Esophagus mucosa (tissue), 1 donor: ENCODE data around the gene ADAMTS16. TPM values are rescaled to one million over a fixed set of nuclear protein-coding genes. Genes with fewer than 3 reads are reported as not detected.

Experiments
- ATAC-seq: fragments of 200-7000 bp; cut with Tn5 transposase; one replicate; pipeline ENCODE4 v1.9.1; 2020
- total RNA-seq: library from RNA; stranded (reverse); gene quantifications from one replicate; pipeline ENCODE4 v1.2.4, GENCODE V29; 2023
- donor health status: DM: yes; HTN: yes; CAD: no.

The ADAMTS16 gene
- total RNA-seq, 1 donor from 2014 or later: not detected

DNA sequence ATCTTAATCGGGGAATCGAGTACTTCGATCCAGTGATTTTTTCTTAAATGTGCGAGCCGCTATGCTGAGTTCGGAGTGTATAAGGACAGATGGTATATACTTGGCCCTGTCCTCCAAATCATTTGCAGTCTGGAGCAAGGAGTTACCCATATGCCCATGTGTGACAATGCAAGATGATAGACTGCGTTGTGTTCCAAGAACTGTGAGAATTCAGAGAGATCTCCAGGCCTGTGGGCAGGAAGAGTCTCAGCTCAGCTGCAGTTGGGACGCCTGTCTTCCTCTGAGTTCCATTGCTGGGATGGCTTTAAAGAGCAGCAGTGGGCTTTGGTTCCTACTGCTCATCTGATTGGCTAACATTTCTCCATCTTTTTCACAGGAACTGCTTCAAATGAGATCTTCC lies 106.6 kb downstream of the ADAMTS16 start:
- ATAC-seq: no peak

- no peak for ATAC-seq
These were observed 110.6 kb downstream of the ADAMTS16 start for GRCh38 chr5:5250758-5251157.

- no peak for ATAC-seq
These were observed 112.0 kb downstream of the ADAMTS16 start for GRCh38 chr5:5252106-5252505.

DNA sequence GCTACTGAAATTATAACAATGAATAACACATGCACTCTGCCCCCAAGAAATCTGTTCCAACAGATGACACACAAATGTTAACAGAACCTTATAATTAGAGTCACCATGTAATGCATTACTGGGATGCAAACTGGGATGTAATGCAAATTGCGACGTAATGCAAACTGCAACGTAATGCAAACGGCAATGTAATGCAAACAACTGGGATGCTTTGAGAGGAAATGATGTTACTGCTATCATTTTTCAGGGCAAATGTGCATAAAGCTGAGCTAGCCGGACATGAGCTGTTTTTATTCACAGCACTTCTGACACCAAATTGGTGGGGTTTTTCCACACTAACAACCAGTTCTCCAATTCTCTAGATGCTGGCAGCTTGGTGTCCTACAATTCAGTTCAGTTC lies 117.2 kb downstream of the ADAMTS16 start:
- ATAC-seq: no peak

- no peak for ATAC-seq
These were observed 118.4 kb downstream of the ADAMTS16 start for GRCh38 chr5:5258564-5258963.

GRCh38 chr5:5264727-5265126 lies 124.6 kb downstream of the ADAMTS16 start:
- no peak for ATAC-seq

DNA sequence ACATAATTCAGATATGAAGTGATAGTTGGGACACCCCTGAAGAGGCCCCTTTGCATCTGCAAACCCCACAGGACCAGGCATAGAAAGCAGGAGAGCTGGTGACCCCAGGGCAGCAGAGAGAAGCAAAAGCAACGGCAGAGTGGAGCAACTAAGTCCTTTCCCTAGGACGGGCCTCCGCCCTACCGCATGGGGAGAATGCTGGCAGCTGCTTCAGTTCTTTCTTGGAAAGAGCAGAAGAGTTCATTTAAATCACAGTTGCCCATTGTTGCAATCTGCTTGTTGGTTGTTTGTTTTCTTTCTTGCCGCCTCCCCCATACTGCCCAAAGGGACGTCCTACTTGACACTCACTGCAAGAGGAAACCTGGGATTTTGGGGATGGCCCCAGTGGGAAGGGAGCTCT lies 126.2 kb downstream of the ADAMTS16 start:
- no peak for ATAC-seq

GRCh38 chr5:5270161-5270560 lies 130.0 kb downstream of the ADAMTS16 start:
- no peak for ATAC-seq

- ATAC-seq: peak; percentile 98
These were observed 131.0 kb downstream of the ADAMTS16 start for GRCh38 chr5:5270958-5271785.

DNA sequence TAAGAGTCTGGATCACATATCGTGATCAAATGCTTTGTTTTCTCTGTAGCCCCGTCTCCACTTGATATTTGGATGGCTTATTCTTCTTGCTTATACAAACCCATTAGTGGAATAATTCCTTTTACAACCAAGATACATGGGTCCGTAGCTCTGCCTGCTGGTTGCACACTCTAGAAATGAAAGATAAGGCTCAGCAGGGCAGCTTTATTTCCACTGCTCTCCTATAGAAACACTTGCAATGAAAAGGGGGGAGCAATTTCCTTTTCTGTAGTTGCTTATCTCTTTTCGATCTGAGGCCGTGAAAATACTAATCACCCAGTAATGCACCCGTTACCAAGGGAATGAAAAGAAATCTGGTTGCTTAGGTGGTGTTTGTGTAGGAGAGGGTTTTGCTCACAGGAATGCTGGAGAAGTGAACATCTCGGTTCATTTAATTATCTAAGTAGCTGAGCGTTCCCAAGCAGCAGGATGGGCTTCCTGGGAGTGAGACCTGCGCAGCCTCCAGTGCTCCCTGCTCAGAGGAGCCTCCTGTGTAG lies 131.7 kb downstream of the ADAMTS16 start:
- no peak for ATAC-seq

- no peak for ATAC-seq
These were observed 133.3 kb downstream of the ADAMTS16 start for GRCh38 chr5:5273398-5273797.

- no peak for ATAC-seq
These were observed 133.8 kb downstream of the ADAMTS16 start for GRCh38 chr5:5273976-5274375.

GRCh38 chr5:5275211-5275610 lies 135.1 kb downstream of the ADAMTS16 start:
- ATAC-seq: no peak

DNA sequence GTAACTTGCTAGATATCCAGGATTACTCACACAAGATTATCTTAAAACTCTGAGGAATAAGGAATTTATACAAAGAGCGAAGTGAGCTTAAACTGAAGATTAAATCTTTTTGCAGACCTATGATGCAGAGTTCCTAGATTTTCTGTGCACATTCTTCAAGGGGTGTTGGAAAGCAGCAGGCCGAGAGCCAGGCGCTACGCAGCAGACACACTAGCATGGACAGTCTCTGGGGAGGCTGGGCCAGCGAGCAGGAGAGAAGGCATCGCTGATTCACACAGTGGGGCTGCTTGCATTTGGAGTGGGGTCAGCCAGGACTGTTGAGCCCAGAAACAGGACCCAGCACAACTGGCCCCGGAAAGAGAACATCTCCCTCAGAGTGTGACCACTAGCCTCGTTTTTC lies 136.3 kb downstream of the ADAMTS16 start:
- no peak for ATAC-seq

DNA sequence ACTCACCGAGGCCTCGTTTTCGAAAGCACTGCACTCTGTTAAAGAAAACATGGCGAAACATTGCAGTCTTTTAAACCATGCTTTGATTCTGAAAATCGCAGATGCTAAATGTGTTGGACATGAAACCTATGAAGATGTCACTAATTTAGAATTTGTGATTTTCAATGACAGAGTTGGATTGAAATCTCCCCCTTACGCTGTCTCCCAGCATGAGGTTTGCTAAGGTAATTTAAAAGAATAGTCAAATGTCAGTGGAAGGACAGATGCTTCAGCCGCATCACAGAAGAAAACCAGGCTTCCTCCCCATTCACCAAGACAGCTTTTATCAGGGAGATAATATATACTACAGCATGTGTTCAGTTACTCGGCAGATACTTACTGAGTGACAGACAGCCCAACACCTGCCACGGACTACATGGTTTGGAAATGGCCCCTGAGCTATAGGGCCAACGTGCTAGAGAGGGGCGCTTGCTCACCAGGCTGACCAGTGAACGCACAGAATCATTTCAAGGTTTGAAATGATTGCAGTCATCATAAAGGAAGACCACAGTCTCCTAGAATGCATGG lies 136.9 kb downstream of the ADAMTS16 start:
- no peak for ATAC-seq

- no peak for ATAC-seq
These were observed 138.2 kb downstream of the ADAMTS16 start for GRCh38 chr5:5278201-5278814.

GRCh38 chr5:5278815-5279381 lies 138.8 kb downstream of the ADAMTS16 start:
- ATAC-seq: no peak

- ATAC-seq: no peak
These were observed 145.8 kb downstream of the ADAMTS16 start for GRCh38 chr5:5285906-5286305.

DNA sequence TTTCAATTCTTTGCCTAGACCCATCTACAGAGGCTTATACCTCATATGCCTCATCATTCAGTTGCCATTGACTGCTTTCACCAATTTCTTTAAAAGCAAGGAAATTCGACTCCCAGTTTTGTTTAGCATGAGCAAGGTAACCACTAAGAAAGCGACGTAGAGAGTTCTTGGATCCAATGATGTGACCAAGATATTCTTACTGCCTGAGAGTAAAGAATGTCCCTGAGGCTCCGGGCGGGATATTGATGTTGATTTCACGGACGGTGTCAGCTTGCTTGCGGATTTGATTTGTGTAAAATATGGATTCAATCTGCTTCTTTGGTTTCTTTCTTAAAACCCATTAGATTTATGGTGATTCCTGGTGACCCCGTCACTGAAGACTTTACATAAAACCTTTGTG lies 147.3 kb downstream of the ADAMTS16 start:
- no peak for ATAC-seq

DNA sequence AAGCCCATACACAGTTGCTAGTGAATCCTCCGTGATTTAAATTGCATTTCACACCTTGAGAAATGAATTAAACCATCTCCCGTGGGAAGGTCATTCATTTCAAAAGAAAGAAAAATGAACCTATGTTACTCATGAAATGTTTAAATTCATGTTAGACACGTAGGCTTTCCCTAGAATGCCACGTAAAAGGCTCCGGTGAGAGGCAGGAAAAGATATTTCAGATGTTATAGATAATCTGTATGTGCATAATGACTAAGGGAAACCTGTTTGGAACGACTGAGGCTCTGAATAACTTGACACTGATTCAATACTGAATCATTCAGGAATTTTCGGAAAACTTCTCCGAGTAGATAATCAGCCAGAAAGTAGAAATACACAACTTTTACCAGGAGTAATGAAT lies 148.1 kb downstream of the ADAMTS16 start:
- ATAC-seq: no peak

DNA sequence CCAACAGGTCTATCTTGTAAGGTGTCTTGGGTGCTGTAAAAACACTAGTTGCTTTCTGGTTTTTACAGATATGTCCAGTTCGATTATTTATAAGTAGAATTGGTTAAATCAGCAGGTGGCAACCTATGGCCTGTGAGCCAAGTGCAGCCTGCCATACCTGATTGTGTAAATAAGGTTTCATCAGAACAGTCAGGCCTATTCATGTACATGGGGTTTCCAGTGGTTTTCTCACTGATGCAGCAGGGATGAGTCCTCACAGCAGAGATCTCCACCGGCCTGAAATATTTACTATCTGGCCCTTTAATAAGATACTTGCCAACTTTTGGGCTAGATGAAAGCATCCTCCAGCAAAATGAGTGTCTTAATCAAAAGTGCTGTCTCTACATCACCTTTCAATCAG lies 149.4 kb downstream of the ADAMTS16 start:
- ATAC-seq: no peak

GRCh38 chr5:5290674-5291334 lies 150.7 kb downstream of the ADAMTS16 start:
- no peak for ATAC-seq

DNA sequence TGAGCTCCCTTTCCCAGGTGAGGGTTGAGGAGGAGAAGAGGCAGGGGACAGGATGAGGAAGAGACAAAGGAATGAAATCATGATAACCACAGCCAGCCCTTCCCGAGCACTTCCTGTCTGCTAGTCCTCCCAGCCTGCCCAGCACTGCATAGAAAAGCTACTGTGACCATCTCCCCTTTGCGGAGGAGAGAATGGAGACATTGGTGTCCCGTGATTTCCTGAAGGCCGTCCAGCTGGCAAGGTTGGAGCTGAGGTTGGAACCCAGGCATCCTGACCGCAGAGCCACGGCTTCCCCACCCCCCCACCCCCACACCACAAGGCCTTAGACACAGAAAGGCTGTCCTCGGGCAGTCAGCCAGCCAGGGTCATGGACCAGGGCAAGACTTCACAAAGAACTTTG lies 151.2 kb downstream of the ADAMTS16 start:
- ATAC-seq: no peak
